Breast epithelium (tissue), 4 donors: Measurements from ENCODE around the gene GPR32. TPM values are rescaled to one million over a fixed set of nuclear protein-coding genes. Genes with fewer than 3 reads are reported as not detected.

Experiments
- DNase-seq, 2 donors: peaks; one replicate each; pipeline ENCODE4 v3.0.0-alpha.2; 2019; ENCODE audit warnings: low spot score in 2 of 2
- H3K27ac ChIP-seq, 2 donors: fragments of 200-600 bp; sonication (generic) in 1 of 2; one replicate each; pipeline ENCODE4 v1.5.1; 2016 to 2019; ENCODE audit warnings: mild to moderate bottlenecking in 1 of 2
- H3K27me3 ChIP-seq, 2 donors: fragments of 200-600 bp; sonication (generic) in 1 of 2; one replicate each; pipeline versions ENCODE4 v1.5.1 to v1.6.0; 2017 to 2019; ENCODE audit warnings: control low read depth in 1 of 2, mild to moderate bottlenecking in 1 of 2
- H3K36me3 ChIP-seq: fragments of 200-600 bp; one replicate; pipeline ENCODE4 v1.5.1; 2019
- H3K4me1 ChIP-seq, 2 donors: fragments of 200-600 bp; sonication (generic); one replicate each; pipeline ENCODE4 v1.5.1; 2016 to 2019; ENCODE audit warnings: control low read depth in 1 of 2
- H3K4me3 ChIP-seq, 3 donors: fragments of 200-600 bp; sonication (generic); 1 replicate in 2 of 3; 2 replicates in 1 of 3; pipeline ENCODE4 v1.5.1; 2016 to 2019; ENCODE audit warnings: mild to moderate bottlenecking in 3 of 3, moderate library complexity in 2 of 3
- H3K9me3 ChIP-seq, 2 donors: fragments of 200-600 bp; sonication (generic) in 1 of 2; one replicate each; pipeline ENCODE4 v1.5.1; 2016 to 2019; ENCODE audit warnings: control low read depth in 1 of 2
- POLR2A ChIP-seq: fragments of 450-650 bp; IDR thresholded peaks from one replicate; pipeline ENCODE4 v1.6.1; 2016; ENCODE audit warnings: antibody characterized with exemption, mild to moderate bottlenecking, moderate library complexity
- POLR2AphosphoS5 ChIP-seq, 3 donors: sonication (generic); formaldehyde crosslinking; IDR thresholded peaks; one replicate each; pipeline ENCODE4 v1.6.1; 2017; ENCODE audit warnings: antibody characterized with exemption in 3 of 3
- intact Hi-C: fragments of 100-400 bp; cut with DNase I; formaldehyde crosslinking; loops from one replicate; pipeline ENCODE4 v1.15.1; 2023; ENCODE audit warnings: low total_unique reads
- total RNA-seq, 3 donors: library from RNA; depleted of rRNA; stranded (reverse); fragments of >200 nt; gene quantifications; one replicate each; pipeline ENCODE4 v1.1.0, GENCODE V29; 2016
- TF ChIP-seq, protein P1 (sequence below), 3 donors: fragments of 450-650 bp; IDR thresholded peaks; one replicate each; pipeline ENCODE4 v1.5.1; 2016 to 2017; ENCODE audit warnings: antibody characterized with exemption in 3 of 3, mild to moderate bottlenecking in 3 of 3, moderate library complexity in 3 of 3

Gene GPR32
- total RNA-seq, 3 donors from 2014 or later, result not detected

DNA sequence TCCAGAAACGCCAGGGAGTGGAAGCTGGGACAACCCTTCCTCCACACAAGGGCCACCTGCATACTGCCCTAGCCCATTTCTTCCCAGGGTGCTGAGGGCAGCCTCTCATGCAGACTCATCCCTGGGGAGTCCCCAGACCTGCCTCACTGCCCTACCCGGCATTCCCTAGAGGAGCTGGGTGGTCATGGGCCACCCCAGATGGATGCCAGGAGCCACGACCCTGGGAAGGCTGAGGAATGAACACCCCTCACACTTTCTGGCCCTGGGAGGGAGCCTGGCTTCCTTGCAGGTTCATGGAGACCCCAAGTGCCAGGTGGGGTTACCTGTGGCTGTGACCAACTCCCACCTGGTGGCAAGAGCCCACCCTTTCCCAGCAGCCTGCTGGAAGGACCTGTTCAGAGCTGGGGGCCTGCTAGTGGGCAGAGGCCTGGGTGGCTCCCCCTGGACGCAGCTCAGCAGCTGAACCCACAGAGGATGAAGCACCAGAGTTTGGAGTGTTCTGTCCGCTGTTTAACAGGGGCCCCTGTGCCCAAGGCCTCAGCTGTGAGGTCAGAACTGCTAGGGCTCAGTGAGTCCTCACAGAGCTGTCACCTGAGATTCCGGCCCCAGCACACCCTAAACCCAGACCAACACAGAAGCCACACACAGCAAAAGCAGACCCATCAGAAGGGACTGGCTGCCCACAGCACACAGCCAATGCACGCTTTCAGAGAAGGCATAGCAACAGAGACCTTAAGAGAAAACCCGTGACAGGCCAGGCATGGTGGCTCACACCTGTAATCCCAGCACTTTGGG, 26.6 kb downstream of the GPR32 start:
- Histone ChIP-seq H3K27me3 (peaks cover 0 to 6% of the 10 kb centered on the region in 2 donors), H3K27ac (no peak overlapping the region), H3K4me3 (no peak overlapping the region), H3K36me3 (no peaks in the 10 kb centered on the region), H3K4me1 (no peaks in the 10 kb centered on the region), H3K9me3 (no peaks in the 10 kb centered on the region)
- no peak for TF ChIP-seq POLR2AphosphoS5 (IDR thresholded peaks at IDR 0.05)
- TF ChIP-seq, protein P1, sequence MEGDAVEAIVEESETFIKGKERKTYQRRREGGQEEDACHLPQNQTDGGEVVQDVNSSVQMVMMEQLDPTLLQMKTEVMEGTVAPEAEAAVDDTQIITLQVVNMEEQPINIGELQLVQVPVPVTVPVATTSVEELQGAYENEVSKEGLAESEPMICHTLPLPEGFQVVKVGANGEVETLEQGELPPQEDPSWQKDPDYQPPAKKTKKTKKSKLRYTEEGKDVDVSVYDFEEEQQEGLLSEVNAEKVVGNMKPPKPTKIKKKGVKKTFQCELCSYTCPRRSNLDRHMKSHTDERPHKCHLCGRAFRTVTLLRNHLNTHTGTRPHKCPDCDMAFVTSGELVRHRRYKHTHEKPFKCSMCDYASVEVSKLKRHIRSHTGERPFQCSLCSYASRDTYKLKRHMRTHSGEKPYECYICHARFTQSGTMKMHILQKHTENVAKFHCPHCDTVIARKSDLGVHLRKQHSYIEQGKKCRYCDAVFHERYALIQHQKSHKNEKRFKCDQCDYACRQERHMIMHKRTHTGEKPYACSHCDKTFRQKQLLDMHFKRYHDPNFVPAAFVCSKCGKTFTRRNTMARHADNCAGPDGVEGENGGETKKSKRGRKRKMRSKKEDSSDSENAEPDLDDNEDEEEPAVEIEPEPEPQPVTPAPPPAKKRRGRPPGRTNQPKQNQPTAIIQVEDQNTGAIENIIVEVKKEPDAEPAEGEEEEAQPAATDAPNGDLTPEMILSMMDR (IDR thresholded peaks at IDR 0.05), result no peak
- TF ChIP-seq POLR2A, result no peak
- intact Hi-C loops, result no loop called here
- DNase-seq, result no peak

DNA sequence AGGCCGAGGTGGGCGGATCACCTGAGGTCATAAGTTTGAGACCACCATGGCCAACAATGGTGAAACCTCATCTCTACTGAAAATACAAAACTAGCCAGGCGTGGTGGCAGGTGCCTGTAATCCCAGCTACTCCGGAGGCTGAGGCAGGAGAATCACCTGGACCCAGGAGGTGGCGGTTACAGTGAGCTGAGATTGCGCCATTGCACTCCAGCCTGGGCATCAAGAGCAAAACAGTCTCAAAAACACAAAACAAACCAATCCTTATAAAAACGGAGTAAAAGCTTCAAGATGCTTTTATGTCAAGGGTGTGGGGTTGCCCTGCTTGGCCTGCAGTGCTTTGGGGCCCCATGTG, 27.1 kb downstream of the GPR32 start:
- Histone ChIP-seq H3K27ac (no peak overlapping the region), H3K36me3 (no peaks in the 10 kb centered on the region), H3K27me3 (peaks cover 0 to under 1% of the 10 kb centered on the region in 2 donors), H3K4me1 (no peaks in the 10 kb centered on the region), H3K9me3 (no peaks in the 10 kb centered on the region), H3K4me3 (no peak overlapping the region)
- TF ChIP-seq POLR2AphosphoS5 (IDR thresholded peaks at IDR 0.05), result no peak
- TF ChIP-seq POLR2A, result no peak
- TF ChIP-seq, protein P1 (IDR thresholded peaks at IDR 0.05), result no peak
- intact Hi-C loops, result no loop called here
- DNase-seq, result no peak

- Histone ChIP-seq H3K4me1 (peaks cover 0 to 4% of the 10 kb centered on the region in 2 donors), H3K27ac (no peak overlapping the region), H3K27me3 (no peaks in the 10 kb centered on the region), H3K9me3 (no peaks in the 10 kb centered on the region), H3K36me3 (no peaks in the 10 kb centered on the region), H3K4me3 (no peak overlapping the region)
- intact Hi-C loops, result no loop called here
- TF ChIP-seq, protein P1 (IDR thresholded peaks at IDR 0.05), result no peak
- no peak for TF ChIP-seq POLR2A
- TF ChIP-seq POLR2AphosphoS5 (IDR thresholded peaks at IDR 0.05), result no peak
- no peak for DNase-seq
Measured at GRCh38 chr19:50797781-50798658, 27.8 kb downstream of the GPR32 start.

GRCh38 chr19:50798659-50799546, 28.6 kb downstream of the GPR32 start:
- no peak for DNase-seq
- Histone ChIP-seq H3K27me3 (no peaks in the 10 kb centered on the region), H3K36me3 (no peaks in the 10 kb centered on the region), H3K9me3 (no peaks in the 10 kb centered on the region), H3K4me3 (no peak overlapping the region), H3K4me1 (peaks cover 0 to 6% of the 10 kb centered on the region in 2 donors), H3K27ac (no peak overlapping the region)
- intact Hi-C loops, result no loop called here
- TF ChIP-seq POLR2AphosphoS5 (IDR thresholded peaks at IDR 0.05) (no peak), POLR2A (no peak)
- TF ChIP-seq, protein P1 (IDR thresholded peaks at IDR 0.05), result no peak
